ENCODE results near the gene FLT3. TPM values are rescaled to one million over a fixed set of nuclear protein-coding genes. Genes with fewer than 3 reads are reported as not detected.

FLT3 gene
- total and polyA plus RNA-seq, 2 of the 13 experiments (the other 11 are each of a cell fraction or from before 2014, with no cell fraction given): not detected

GRCh38 chr13:28049215-28049614, 51.2 kb downstream of the FLT3 start:
- no TSS peak for BruUV-seq (replicated peaks)
- H3K4me1 ChIP-seq (ENCODE audit: insufficient read depth, low read length): no peaks in the 10 kb centered on the region
- in situ Hi-C loops (cut with HindIII; ENCODE audit: extremely low pct_ligation_motif_present, low pct_unique_long_range_greater_than_20kb) (no loop called here), intact Hi-C loops (cut with micrococcal nuclease; ENCODE audit: unreplicated experiment) (no loop called here)
- H3K36me3 ChIP-seq (replicated peaks in 1 of 2; ENCODE audit: control insufficient read depth in 1 of 2, insufficient read depth in 2 of 2, low read length in 2 of 2): no peaks in the 10 kb centered on the region
- POLR2A ChIA-PET: no interaction called here
- no peak for FAIRE-seq
- H3K4me2 ChIP-seq (ENCODE audit: low read depth, low read length): no peak overlapping the region
- H3K27me3 ChIP-seq (ENCODE audit: control insufficient read depth in 1 of 2, insufficient read depth in 2 of 2, low read length in 2 of 2): no peaks in the 10 kb centered on the region
- no peak overlapping the region for H3K4me3 ChIP-seq (replicated peaks in 1 of 3; ENCODE audit: insufficient read depth in 1 of 3, low read depth in 2 of 3, low read length in 3 of 3)
- no peaks in the 10 kb centered on the region for H3K9me3 ChIP-seq (ENCODE audit: low read length)
- no peak overlapping the region for H2AFZ ChIP-seq (ENCODE audit: low read length)
- TF ChIP-seq CBFB (CRISPR knock-in tag; IDR thresholded peaks at IDR 0.05) (no peak), ZNF24 (IDR thresholded peaks at IDR 0.05) (no peak), ZNF609 (CRISPR knock-in tag; IDR thresholded peaks at IDR 0.05; ENCODE audit: borderline replicate concordance) (no peak), CBX1 (IDR thresholded peaks at IDR 0.05; ENCODE audit: low read depth) (no peak), SNAI1 (CRISPR knock-in tag; IDR thresholded peaks at IDR 0.05; ENCODE audit: borderline replicate concordance) (no peak), THAP8 (CRISPR knock-in tag; IDR thresholded peaks at IDR 0.05; ENCODE audit: borderline replicate concordance) (no peak), ASH2L (IDR thresholded peaks at IDR 0.05; ENCODE audit: insufficient read length, low read depth, low read length) (no peak), MNT (IDR thresholded peaks at IDR 0.05) (no peak), HOXD1 (CRISPR knock-in tag; IDR thresholded peaks at IDR 0.05) (no peak), TBX2 (CRISPR knock-in tag; IDR thresholded peaks at IDR 0.05; ENCODE audit: borderline replicate concordance) (no peak), SP2 (CRISPR knock-in tag; IDR thresholded peaks at IDR 0.05) (no peak), NRL (CRISPR knock-in tag; IDR thresholded peaks at IDR 0.05; ENCODE audit: borderline replicate concordance) (no peak), ZNF543 (CRISPR knock-in tag; IDR thresholded peaks at IDR 0.05) (no peak), ZSCAN12 (CRISPR knock-in tag; IDR thresholded peaks at IDR 0.05) (no peak), E2F2 (CRISPR knock-in tag; IDR thresholded peaks at IDR 0.05; ENCODE audit: borderline replicate concordance) (no peak), SP1 (IDR thresholded peaks at IDR 0.05) (no peak), SP1 (CRISPR knock-in tag; IDR thresholded peaks at IDR 0.05) (no peak), MAX (IDR thresholded peaks at IDR 0.05) (no peak)
- no peaks in the 10 kb centered on the region for H4K20me1 ChIP-seq (ENCODE audit: insufficient read depth, low read length)
- no peak overlapping the region for H3K9ac ChIP-seq (ENCODE audit: insufficient read depth, low read depth, low read length)
- no peak for ATAC-seq
- CTCF ChIA-PET (ENCODE audit: low intra/inter-chr PET ratio, low total read pairs): no interaction called here
- H3K27ac ChIP-seq (ENCODE audit: extremely low read length, insufficient read depth, low read length): no peak overlapping the region
- no peak for DNase-seq (ENCODE audit: low spot score)
- 31% methylated on average over 5 of the region's 5 CpGs for WGBS (ENCODE audit: low lambda C conversion rate)
- no peaks in the 10 kb centered on the region for H3K79me2 ChIP-seq (ENCODE audit: insufficient read depth, low read length)
